ENCODE measurements around the gene IGFN1.

GRCh38 chr1:201226178-201226514 lies 35.5 kb downstream of the IGFN1 start:
- TF ChIP-seq CTCF (conservative IDR thresholded peaks at IDR 0.05) (no peak), EZH2 (IDR thresholded peaks at IDR 0.05; ENCODE audit: low read depth) (no peak)
